Measurements from ENCODE around the gene C1QTNF3.
"Not testable (repeated sequence)": the region's sequence is repeated elsewhere in the genome, so short reads cannot be mapped to it uniquely, and the experiment has no call there.

C1QTNF3 gene

GRCh38 chr5:34043099-34043876 lies at the start of gene C1QTNF3:
Gene C1QTNF3 (minus strand): TSS chr5:34043213. CDS start chr5:34043125, 88 bp downstream.
- intact Hi-C loops (cut with micrococcal nuclease) = no loop called here
- Mint-ChIP-seq H3K4me1 (ENCODE audit: low read depth) (peaks cover 21% of the 10 kb centered on the region), H3K9me3 (no peaks in the 10 kb centered on the region), H3K36me3 (ENCODE audit: low read depth) (no peaks in the 10 kb centered on the region), H3K27me3 (no peaks in the 10 kb centered on the region), H3K4me3 (no peak within 1 kb of the TSS), H3K27ac (no peak within 1 kb of the TSS)

- not testable (repeated sequence) for H3K27ac Mint-ChIP-seq, H3K27me3 Mint-ChIP-seq
Measured at GRCh38 chr5:34091039-34091438, 48.0 kb upstream of the C1QTNF3 start.

DNA sequence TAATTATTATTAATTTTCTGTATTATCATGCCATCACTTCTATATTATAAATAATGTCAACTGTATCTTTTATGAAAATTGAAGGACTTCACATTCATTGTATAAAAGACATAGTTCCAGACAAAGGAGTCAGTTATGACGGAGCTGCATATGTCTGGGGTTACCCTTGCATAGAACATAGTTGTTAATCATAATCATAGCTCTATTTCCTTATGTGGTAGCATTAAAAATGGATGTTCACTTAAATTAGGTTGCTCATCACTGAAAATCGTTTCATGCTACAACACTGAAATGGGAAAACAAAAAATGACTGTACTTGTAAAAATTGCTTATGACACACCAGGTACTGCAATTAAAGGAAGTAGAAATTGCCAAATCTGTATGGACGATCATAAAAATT lies 46.8 kb upstream of the C1QTNF3 start:
- H3K27ac Mint-ChIP-seq; H3K36me3 Mint-ChIP-seq (ENCODE audit: low read depth); H3K4me1 Mint-ChIP-seq (ENCODE audit: low read depth); intact Hi-C loops (cut with micrococcal nuclease); H3K4me3 Mint-ChIP-seq; H3K9me3 Mint-ChIP-seq; H3K27me3 Mint-ChIP-seq: not testable (repeated sequence)

More at GRCh38 chr5:34091039-34091438, 48.0 kb upstream of the C1QTNF3 start:
- H3K36me3 Mint-ChIP-seq (ENCODE audit: low read depth); H3K4me3 Mint-ChIP-seq; H3K4me1 Mint-ChIP-seq (ENCODE audit: low read depth); H3K9me3 Mint-ChIP-seq; intact Hi-C loops (cut with micrococcal nuclease): not testable (repeated sequence)

DNA sequence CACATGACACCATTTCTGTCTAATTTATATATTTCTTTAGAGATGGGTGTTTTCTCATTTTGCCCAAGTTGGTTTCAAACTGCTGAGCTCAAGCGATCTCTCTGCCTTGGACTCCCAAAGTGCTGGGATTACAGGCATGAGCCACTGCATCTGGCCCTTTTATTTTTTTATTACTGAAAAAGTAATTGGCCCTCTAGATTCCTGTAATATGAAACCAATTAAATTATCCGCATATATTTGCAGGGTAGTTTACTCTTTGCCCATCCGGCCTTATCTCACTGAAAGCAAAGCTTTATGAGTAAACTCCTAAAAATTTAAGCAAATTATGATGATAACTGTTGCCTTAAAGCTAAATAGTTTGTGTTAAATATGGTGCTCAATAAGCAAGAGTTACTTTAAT lies 44.7 kb upstream of the C1QTNF3 start:
- H3K27me3 Mint-ChIP-seq; H3K4me1 Mint-ChIP-seq (ENCODE audit: low read depth); H3K27ac Mint-ChIP-seq; H3K4me3 Mint-ChIP-seq; H3K9me3 Mint-ChIP-seq; intact Hi-C loops (cut with micrococcal nuclease); H3K36me3 Mint-ChIP-seq (ENCODE audit: low read depth): not testable (repeated sequence)

DNA sequence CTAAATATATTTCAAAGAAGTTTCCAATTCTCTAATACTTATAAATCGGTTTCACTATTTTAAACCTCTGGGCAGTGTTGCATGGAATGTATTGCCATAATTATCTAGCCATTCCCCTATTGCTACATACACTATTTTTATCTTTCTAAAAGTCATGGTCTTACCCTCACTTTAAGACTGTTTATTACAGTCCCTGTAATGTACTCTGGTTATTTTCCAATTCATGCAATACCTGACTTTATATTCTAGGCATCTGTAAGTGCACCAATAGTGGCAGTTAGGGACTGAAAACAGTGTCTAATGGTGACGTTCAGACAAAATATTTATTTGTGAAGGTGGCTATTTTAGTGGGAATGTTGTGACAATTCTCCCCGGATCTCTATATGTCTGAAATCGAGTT lies 40.9 kb upstream of the C1QTNF3 start:
- H3K4me1 Mint-ChIP-seq (ENCODE audit: low read depth); intact Hi-C loops (cut with micrococcal nuclease); H3K4me3 Mint-ChIP-seq; H3K27ac Mint-ChIP-seq; H3K27me3 Mint-ChIP-seq; H3K36me3 Mint-ChIP-seq (ENCODE audit: low read depth); H3K9me3 Mint-ChIP-seq: not testable (repeated sequence)

GRCh38 chr5:34079505-34079904 lies 36.5 kb upstream of the C1QTNF3 start:
- intact Hi-C loops (cut with micrococcal nuclease); H3K9me3 Mint-ChIP-seq; H3K27ac Mint-ChIP-seq; H3K4me1 Mint-ChIP-seq (ENCODE audit: low read depth); H3K4me3 Mint-ChIP-seq; H3K27me3 Mint-ChIP-seq; H3K36me3 Mint-ChIP-seq (ENCODE audit: low read depth): not testable (repeated sequence)

- H3K9me3 Mint-ChIP-seq; H3K27ac Mint-ChIP-seq; intact Hi-C loops (cut with micrococcal nuclease); H3K4me3 Mint-ChIP-seq; H3K27me3 Mint-ChIP-seq; H3K4me1 Mint-ChIP-seq (ENCODE audit: low read depth); H3K36me3 Mint-ChIP-seq (ENCODE audit: low read depth): not testable (repeated sequence)
Measured at GRCh38 chr5:34077636-34078035, 34.6 kb upstream of the C1QTNF3 start.

DNA sequence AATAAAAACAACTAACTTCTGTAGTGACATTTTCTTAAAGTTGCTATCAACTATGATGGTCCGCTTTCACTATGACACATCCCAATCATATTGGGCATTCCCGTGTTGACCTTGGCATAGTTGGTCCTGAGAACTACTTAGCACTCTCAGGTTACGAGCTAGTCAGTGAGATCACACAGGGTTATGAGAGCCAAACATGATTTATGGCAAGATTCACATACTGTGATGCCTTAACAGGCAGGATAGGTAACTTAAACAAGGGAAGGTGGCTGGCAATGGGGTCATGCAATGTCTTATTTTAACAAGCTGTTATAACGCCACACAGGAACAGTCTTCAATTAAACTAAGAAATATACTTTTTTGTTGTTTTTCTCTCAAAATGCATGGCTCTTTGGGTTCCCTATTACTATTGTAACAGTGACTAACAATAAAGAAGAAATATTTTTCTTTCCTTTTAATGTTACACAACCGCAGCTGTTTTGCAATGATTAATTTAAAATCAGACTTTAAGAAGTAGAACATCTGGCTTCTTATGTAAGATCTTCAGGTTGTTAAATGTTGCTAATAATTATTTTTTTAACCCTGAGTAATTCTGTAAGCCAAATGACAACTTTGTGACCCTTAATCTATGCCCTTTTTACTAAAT lies 33.8 kb upstream of the C1QTNF3 start:
- H3K9me3 Mint-ChIP-seq; H3K4me1 Mint-ChIP-seq (ENCODE audit: low read depth); H3K36me3 Mint-ChIP-seq (ENCODE audit: low read depth); H3K4me3 Mint-ChIP-seq; H3K27ac Mint-ChIP-seq; H3K27me3 Mint-ChIP-seq; intact Hi-C loops (cut with micrococcal nuclease): not testable (repeated sequence)

GRCh38 chr5:34074472-34074871 lies 31.5 kb upstream of the C1QTNF3 start:
- H3K36me3 Mint-ChIP-seq (ENCODE audit: low read depth); H3K4me3 Mint-ChIP-seq; H3K4me1 Mint-ChIP-seq (ENCODE audit: low read depth); H3K27me3 Mint-ChIP-seq; H3K27ac Mint-ChIP-seq; H3K9me3 Mint-ChIP-seq; intact Hi-C loops (cut with micrococcal nuclease): not testable (repeated sequence)

DNA sequence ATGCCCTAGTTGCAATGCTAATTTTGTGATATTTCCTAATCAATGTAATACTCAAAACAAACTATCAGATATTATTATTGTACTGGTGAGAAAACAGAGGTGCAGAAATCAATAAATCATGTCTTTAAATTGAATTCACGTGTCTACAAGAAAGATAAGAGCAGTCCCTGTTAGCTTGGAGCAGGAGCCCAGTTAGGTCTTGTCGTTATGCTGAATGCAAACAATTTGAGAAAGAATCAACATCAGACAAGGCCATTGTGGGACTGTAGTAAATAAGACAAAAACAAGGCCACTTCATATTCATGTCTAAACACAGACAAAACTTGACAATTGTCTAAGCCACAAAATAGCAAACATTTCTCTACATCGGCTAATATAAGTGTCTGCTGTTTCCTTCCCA lies 31.1 kb upstream of the C1QTNF3 start:
- H3K27me3 Mint-ChIP-seq; H3K27ac Mint-ChIP-seq; H3K36me3 Mint-ChIP-seq (ENCODE audit: low read depth); H3K4me3 Mint-ChIP-seq; H3K4me1 Mint-ChIP-seq (ENCODE audit: low read depth); H3K9me3 Mint-ChIP-seq; intact Hi-C loops (cut with micrococcal nuclease): not testable (repeated sequence)

DNA sequence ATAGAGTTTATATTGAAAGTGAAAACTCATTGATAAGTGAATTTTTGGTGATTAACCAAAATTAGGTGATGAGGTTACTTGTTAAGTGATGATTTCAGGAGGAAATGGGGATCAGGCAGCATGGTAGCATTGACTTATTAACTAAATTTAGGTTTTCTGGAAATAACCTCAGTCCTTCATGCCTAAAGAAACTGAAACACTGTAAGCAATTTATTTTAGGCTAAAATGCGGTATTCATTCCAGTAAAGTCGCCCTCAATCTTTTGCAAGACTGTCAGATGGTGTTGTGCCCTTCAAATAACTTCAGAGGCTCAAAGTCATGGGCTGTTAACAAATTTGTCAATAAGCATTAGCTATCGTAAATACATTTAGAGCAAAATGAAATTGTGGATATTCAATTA lies 27.6 kb upstream of the C1QTNF3 start:
- H3K4me1 Mint-ChIP-seq (ENCODE audit: low read depth); H3K36me3 Mint-ChIP-seq (ENCODE audit: low read depth); H3K9me3 Mint-ChIP-seq; H3K27me3 Mint-ChIP-seq; H3K4me3 Mint-ChIP-seq; intact Hi-C loops (cut with micrococcal nuclease); H3K27ac Mint-ChIP-seq: not testable (repeated sequence)

DNA sequence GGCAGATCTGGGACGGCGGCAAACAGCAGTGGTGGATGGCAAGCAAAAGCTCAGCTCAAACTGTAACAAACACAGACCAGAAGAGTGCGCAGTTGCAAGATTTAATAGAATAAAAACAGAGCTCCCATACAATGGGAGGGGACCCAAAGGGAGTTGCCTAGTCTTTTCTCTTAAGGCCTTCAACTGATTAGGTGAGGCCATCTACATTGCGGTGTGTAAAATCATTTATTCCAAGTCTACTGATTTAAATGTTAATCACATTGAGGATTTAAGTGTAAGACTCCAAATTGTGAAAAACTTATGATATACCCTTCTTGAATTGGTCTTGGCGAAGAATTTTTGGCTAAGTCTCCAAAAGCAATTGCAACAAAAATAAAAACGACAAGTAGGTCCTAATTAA lies 21.6 kb upstream of the C1QTNF3 start:
- Mint-ChIP-seq H3K36me3 (ENCODE audit: low read depth) (peaks cover 10% of the 10 kb centered on the region), H3K9me3 (no peaks in the 10 kb centered on the region), H3K4me3 (no peak overlapping the region), H3K27me3 (no peaks in the 10 kb centered on the region), H3K4me1 (ENCODE audit: low read depth) (no peaks in the 10 kb centered on the region), H3K27ac (no peak overlapping the region)
- intact Hi-C loops (cut with micrococcal nuclease) = no loop called here

DNA sequence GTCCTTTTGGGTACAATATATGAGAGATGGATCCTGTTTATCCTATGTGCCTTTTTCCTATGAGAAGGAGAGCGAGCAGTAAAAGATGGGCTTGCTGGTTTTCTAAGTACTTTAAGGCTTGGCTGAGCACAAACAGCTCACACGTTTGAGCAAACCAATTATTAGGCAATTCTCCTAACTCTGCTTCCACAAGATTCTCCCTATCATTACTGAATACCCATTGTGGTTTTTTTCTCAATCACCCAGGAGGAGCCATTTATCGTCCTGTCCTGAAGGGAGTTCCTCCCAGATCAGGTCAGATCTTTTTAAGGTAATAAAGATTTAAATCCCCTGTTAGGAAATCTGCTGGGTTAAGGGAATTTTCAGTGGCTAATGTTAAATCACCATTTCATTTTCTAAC lies 19.4 kb upstream of the C1QTNF3 start:
- peaks cover 10% of the 10 kb centered on the region for H3K36me3 Mint-ChIP-seq (ENCODE audit: low read depth)
- intact Hi-C loops (cut with micrococcal nuclease) = no loop called here

DNA sequence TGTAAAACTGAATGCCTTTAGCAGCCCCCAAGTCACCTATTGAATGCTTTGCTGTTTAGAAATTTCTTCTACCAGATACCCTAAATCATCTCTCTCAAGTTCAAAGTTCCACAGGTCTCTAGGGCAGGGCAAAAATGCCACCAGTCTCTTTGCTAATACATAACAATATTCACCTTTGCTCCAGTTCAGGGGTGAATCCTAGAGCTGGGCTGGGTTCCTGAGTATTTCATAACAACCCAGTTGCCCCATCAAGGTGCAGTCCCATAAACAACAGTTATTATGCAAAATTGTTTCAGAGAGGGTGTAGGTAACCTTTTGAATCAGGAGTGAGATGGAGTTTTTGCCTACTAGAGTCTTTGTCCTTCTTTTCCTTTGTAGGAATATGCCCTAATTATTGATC lies 19.0 kb upstream of the C1QTNF3 start:
- no peaks in the 10 kb centered on the region for H3K27me3 Mint-ChIP-seq
- no peaks in the 10 kb centered on the region for H3K9me3 Mint-ChIP-seq
- H3K4me1 Mint-ChIP-seq (ENCODE audit: low read depth) = no peaks in the 10 kb centered on the region
- intact Hi-C loops (cut with micrococcal nuclease) = no loop called here
- no peak overlapping the region for H3K4me3 Mint-ChIP-seq
- no peak overlapping the region for H3K27ac Mint-ChIP-seq
- H3K36me3 Mint-ChIP-seq (ENCODE audit: low read depth) = peaks cover 10% of the 10 kb centered on the region

More for the DNA sequence above, 19.4 kb upstream of the C1QTNF3 start:
- no peaks in the 10 kb centered on the region for H3K9me3 Mint-ChIP-seq
- no peaks in the 10 kb centered on the region for H3K27me3 Mint-ChIP-seq
- H3K4me3 Mint-ChIP-seq = no peak overlapping the region
- H3K4me1 Mint-ChIP-seq (ENCODE audit: low read depth) = no peaks in the 10 kb centered on the region
- H3K27ac Mint-ChIP-seq = no peak overlapping the region

DNA sequence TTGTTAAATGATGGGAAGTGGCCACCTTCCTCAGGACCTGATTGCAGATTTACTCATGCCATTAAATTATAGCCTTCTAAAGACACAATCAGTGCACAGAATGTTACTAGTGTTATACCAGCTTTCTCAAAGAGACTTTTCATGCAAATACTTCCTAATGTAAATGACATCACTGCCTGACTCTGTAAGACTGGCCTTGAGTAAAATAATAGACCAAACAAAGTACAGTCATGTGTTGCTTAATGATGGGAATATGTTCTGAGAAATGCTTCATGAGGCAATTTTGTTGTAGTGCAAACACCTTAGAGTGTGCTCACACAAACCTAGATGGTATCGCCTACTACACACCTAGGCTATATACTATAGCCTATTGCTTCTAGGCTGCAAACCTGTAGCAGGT lies 17.0 kb upstream of the C1QTNF3 start:
- H3K36me3 Mint-ChIP-seq (ENCODE audit: low read depth) = peaks cover 10% of the 10 kb centered on the region
- no peaks in the 10 kb centered on the region for H3K27me3 Mint-ChIP-seq
- H3K4me3 Mint-ChIP-seq = no peak overlapping the region
- no peaks in the 10 kb centered on the region for H3K4me1 Mint-ChIP-seq (ENCODE audit: low read depth)
- no peak overlapping the region for H3K27ac Mint-ChIP-seq
- no peaks in the 10 kb centered on the region for H3K9me3 Mint-ChIP-seq
- intact Hi-C loops (cut with micrococcal nuclease) = no loop called here
